H1 (cell line): Measurements from ENCODE around the gene MBD1. TPM values are rescaled to one million over a fixed set of nuclear protein-coding genes. Genes with fewer than 3 reads are reported as not detected.

Experiments
- CTCF ChIA-PET: fragments of 300-600 bp; sonication (Branson Sonifier 250); formaldehyde crosslinking; loops from one replicate; lab custom pipeline; 2021; ENCODE audit not compliant: partially characterized antibody; lab: Charles Lee
- POLR2A ChIA-PET: fragments of 300-600 bp; sonication (Branson Sonifier 250); formaldehyde crosslinking; loops from one replicate; lab custom pipeline; 2021; ENCODE audit warnings: inconsistent platforms; ENCODE audit not compliant: partially characterized antibody; lab: Charles Lee
- DNase-seq, 2 experiments: peaks; one replicate each; pipeline versions ENCODE4 v3.0.0 to v3.0.0-alpha.2; 2010 to 2022; ENCODE audit warnings: low spot score in 2 of 2, low read depth in 1 of 2, mixed read lengths in 1 of 2
- FAIRE-seq: peaks from 2 replicates; lab custom pipeline; 2011; peaks lifted over from hg19 to GRCh38; lab: Jason Lieb, UNC
- H2AFZ ChIP-seq: 2 replicates; pipeline ENCODE4 v1.8.1; 2012; ENCODE audit warnings: low read length, inconsistent platforms
- H2AK5ac ChIP-seq: 2 replicates; pipeline ENCODE4 v1.6.1; 2013; ENCODE audit warnings: low read depth, low read length
- H2BK120ac ChIP-seq: replicated peaks from 2 replicates; pipeline ENCODE3; 2013; ENCODE audit warnings: low read depth, low read length, inconsistent platforms
- H2BK12ac ChIP-seq: 2 replicates; pipeline ENCODE4 v1.6.1; 2013; ENCODE audit warnings: low read depth, low read length
- H2BK15ac ChIP-seq: 2 replicates; pipeline ENCODE4 v1.6.1; 2013; ENCODE audit warnings: low read length
- H2BK20ac ChIP-seq: 2 replicates; pipeline ENCODE4 v1.6.1; 2013; ENCODE audit warnings: low read length
- H2BK5ac ChIP-seq: 2 replicates; pipeline ENCODE4 v1.6.1; 2013; ENCODE audit warnings: low read depth, low read length
- H3K14ac ChIP-seq: 2 replicates; pipeline ENCODE4 v1.6.1; 2013; ENCODE audit warnings: inconsistent platforms; ENCODE audit not compliant: insufficient read length
- H3K18ac ChIP-seq: 2 replicates; pipeline ENCODE4 v1.6.1; 2013; ENCODE audit warnings: low read length; ENCODE audit errors: extremely low read depth
- H3K23ac ChIP-seq: 2 replicates; pipeline ENCODE4 v1.6.1; 2013; ENCODE audit warnings: inconsistent platforms; ENCODE audit not compliant: insufficient read length
- H3K23me2 ChIP-seq: 2 replicates; pipeline ENCODE4 v1.6.1; 2013; ENCODE audit warnings: low read depth, low read length
- H3K27ac ChIP-seq: 2 replicates; pipeline ENCODE4 v1.6.1; 2011; ENCODE audit warnings: low read depth, low read length, inconsistent platforms
- H3K27me3 ChIP-seq, 4 experiments: replicated peaks in 1 of 4; 1 replicate in 1 of 4; 2 replicates in 3 of 4; pipeline versions ENCODE4 v1.6.1 to v1.8.1; 2011 to 2013; ENCODE audit warnings: low read length in 3 of 4, mild to moderate bottlenecking in 3 of 4, inconsistent platforms in 2 of 4, mixed read lengths in 2 of 4, moderate library complexity in 1 of 4; ENCODE audit not compliant: control insufficient read depth in 3 of 4, insufficient read depth in 3 of 4; ENCODE audit errors: extremely low read depth in 1 of 4
- H3K36me3 ChIP-seq, 4 experiments: 2 replicates each; pipeline versions ENCODE4 v1.6.1 to v1.8.1; 2011 to 2013; ENCODE audit warnings: mild to moderate bottlenecking in 4 of 4, low read length in 3 of 4, moderate library complexity in 2 of 4, control low read depth in 1 of 4, inconsistent platforms in 1 of 4; ENCODE audit not compliant: insufficient read depth in 4 of 4, control insufficient read depth in 2 of 4
- H3K4ac ChIP-seq: replicated peaks from 2 replicates; pipeline ENCODE3; 2013; ENCODE audit warnings: low read length, low read depth, mixed read lengths, inconsistent platforms; ENCODE audit not compliant: insufficient read length
- H3K4me1 ChIP-seq, 4 experiments: replicated peaks in 1 of 4; 1 replicate in 1 of 4; 2 replicates in 3 of 4; pipeline versions ENCODE4 v1.6.1 to v1.8.1; 2011 to 2013; ENCODE audit warnings: low read length in 3 of 4, inconsistent platforms in 2 of 4, mixed read lengths in 1 of 4; ENCODE audit not compliant: insufficient read depth in 4 of 4, control insufficient read depth in 3 of 4
- H3K4me2 ChIP-seq, 2 experiments: 2 replicates each; pipeline versions ENCODE4 v1.6.1 to v1.8.1; 2011 to 2013; ENCODE audit warnings: low read depth in 2 of 2, low read length in 2 of 2, control low read depth in 1 of 2, inconsistent platforms in 1 of 2, mild to moderate bottlenecking in 1 of 2; ENCODE audit not compliant: insufficient read depth in 1 of 2
- H3K4me3 ChIP-seq, 4 experiments: fragments of 200-600, 300-600 bp in 1 of 4; sonication (generic), shearing (Covaris generic), sonication (Bioruptor Twin) in 1 of 4; 2 replicates each; pipeline versions ENCODE4 v1.5.1 to v1.8.1; 2011 to 2016; ENCODE audit warnings: low read length in 4 of 4, low read depth in 3 of 4, control low read depth in 2 of 4, inconsistent platforms in 2 of 4, mild to moderate bottlenecking in 2 of 4, mixed read lengths in 1 of 4, moderate library complexity in 1 of 4; ENCODE audit not compliant: insufficient read depth in 2 of 4; ENCODE audit errors: extremely low read depth in 1 of 4
- H3K56ac ChIP-seq: replicated peaks from 2 replicates; pipeline ENCODE3; 2013; ENCODE audit warnings: low read depth, mild to moderate bottlenecking, mixed read lengths, low read length, inconsistent platforms; ENCODE audit not compliant: insufficient read length
- H3K79me1 ChIP-seq: 2 replicates; pipeline ENCODE4 v1.6.1; 2013; ENCODE audit warnings: low read depth, low read length, control low read depth
- H3K79me2 ChIP-seq, 2 experiments: 2 replicates each; pipeline versions ENCODE4 v1.6.1 to v1.8.1; 2012 to 2013; ENCODE audit warnings: low read length in 2 of 2, mild to moderate bottlenecking in 2 of 2, inconsistent platforms in 1 of 2; ENCODE audit not compliant: insufficient read depth in 2 of 2, control insufficient read depth in 1 of 2
- H3K9ac ChIP-seq, 4 experiments: replicated peaks in 1 of 4; 1 replicate in 1 of 4; 2 replicates in 3 of 4; pipeline versions ENCODE4 v1.6.1 to v1.8.1; 2011 to 2013; ENCODE audit warnings: low read depth in 3 of 4, low read length in 3 of 4, control low read depth in 2 of 4, mild to moderate bottlenecking in 2 of 4, moderate library complexity in 2 of 4, inconsistent platforms in 1 of 4; ENCODE audit errors: extremely low read depth in 1 of 4
- H3K9me3 ChIP-seq, 2 experiments: 2 replicates each; pipeline versions ENCODE4 v1.6.1 to v1.8.1; 2012 to 2013; ENCODE audit warnings: mild to moderate bottlenecking in 2 of 2, moderate library complexity in 2 of 2, control low read depth in 1 of 2, inconsistent platforms in 1 of 2, low read depth in 1 of 2, low read length in 1 of 2, mixed read lengths in 1 of 2; ENCODE audit not compliant: insufficient read depth in 2 of 2
- H4K20me1 ChIP-seq, 2 experiments: replicated peaks in 1 of 2; 2 replicates each; pipeline versions ENCODE3 to v1.8.1; 2011 to 2013; ENCODE audit warnings: inconsistent platforms in 2 of 2, low read length in 2 of 2, mild to moderate bottlenecking in 1 of 2; ENCODE audit not compliant: insufficient read depth in 2 of 2, control insufficient read depth in 1 of 2
- H4K5ac ChIP-seq: 2 replicates; pipeline ENCODE4 v1.6.1; 2013; ENCODE audit warnings: low read length, low read depth, mixed read lengths, inconsistent platforms; ENCODE audit not compliant: insufficient read length
- H4K8ac ChIP-seq: 2 replicates; pipeline ENCODE4 v1.8.0; 2013; ENCODE audit warnings: mild to moderate bottlenecking, moderate library complexity, low read length, inconsistent platforms; ENCODE audit not compliant: insufficient read depth; ENCODE audit errors: extremely low read depth
- H4K91ac ChIP-seq: replicated peaks from 2 replicates; pipeline ENCODE3; 2013; ENCODE audit warnings: low read length, mixed read lengths, inconsistent platforms; ENCODE audit not compliant: insufficient read length
- BACH1 ChIP-seq: IDR thresholded peaks from 2 replicates; pipeline ENCODE4 v1.6.1; 2012; ENCODE audit warnings: low read length, improper control_type of control experiment
- BCL11A ChIP-seq, 2 experiments: IDR thresholded peaks; one replicate each; pipeline ENCODE4 v1.6.1; 2011; ENCODE audit warnings: low read depth in 2 of 2, low read length in 2 of 2, mild to moderate bottlenecking in 2 of 2
- PHF8 ChIP-seq: fragments of 200-600 bp; sonication (generic); conservative IDR thresholded peaks from 2 replicates; pipeline ENCODE4 v1.7.1; 2012; ENCODE audit warnings: low read depth, mild to moderate bottlenecking, inconsistent platforms, low read length, moderate library complexity
- POLR2AphosphoS5 ChIP-seq: IDR thresholded peaks from 2 replicates; pipeline ENCODE4 v1.6.1; 2011; ENCODE audit warnings: low read depth, low read length
- RAD21 ChIP-seq, 2 experiments: IDR thresholded peaks in 1 of 2; conservative IDR thresholded peaks in 1 of 2; 2 replicates each; pipeline ENCODE4 v1.6.1; 2011; ENCODE audit warnings: low read depth in 2 of 2, low read length in 2 of 2, improper control_type of control experiment in 1 of 2, inconsistent platforms in 1 of 2, mild to moderate bottlenecking in 1 of 2, moderate library complexity in 1 of 2
- RFX5 ChIP-seq: IDR thresholded peaks from 2 replicates; pipeline ENCODE4 v1.6.1; 2011; ENCODE audit warnings: low read depth, low read length, improper control_type of control experiment, borderline replicate concordance
- SAP30 ChIP-seq: fragments of 300-600 bp; sonication (generic); IDR thresholded peaks from 2 replicates; pipeline ENCODE4 v1.7.1; 2012; ENCODE audit warnings: low read length, moderate library complexity, mild to moderate bottlenecking, inconsistent platforms; ENCODE audit not compliant: insufficient read depth, insufficient replicate concordance
- SIRT6 ChIP-seq: IDR thresholded peaks from one replicate; pipeline ENCODE4 v1.7.1; 2012; ENCODE audit warnings: low read length, inconsistent platforms
- SP2 ChIP-seq: IDR thresholded peaks from 2 replicates; pipeline ENCODE4 v1.6.1; 2012; ENCODE audit warnings: mild to moderate bottlenecking, low read length, inconsistent platforms
- SP4 ChIP-seq: IDR thresholded peaks from 2 replicates; pipeline ENCODE4 v1.6.1; 2012; ENCODE audit warnings: low read length, inconsistent platforms
- YY1 ChIP-seq: IDR thresholded peaks from 2 replicates; pipeline ENCODE4 v1.6.1; 2011; ENCODE audit warnings: low read depth, mild to moderate bottlenecking, low read length
- ZNF274 ChIP-seq: IDR thresholded peaks from 2 replicates; pipeline ENCODE4 v1.7.0; 2012; ENCODE audit warnings: low read length, borderline replicate concordance; ENCODE audit errors: extremely low read depth
- WGBS, 2 experiments: shearing (Covaris generic) in 1 of 2; methylation state at CpG; one replicate each; pipeline versions ENCODE4 v1.1.6 to v1.1.7; 2013 to 2015; ENCODE audit warnings: low lambda C conversion rate in 2 of 2, mixed read lengths in 2 of 2, inconsistent platforms in 1 of 2, low coverage in 1 of 2, missing lambda C conversion rate in 1 of 2; ENCODE audit not compliant: insufficient replicate concordance in 2 of 2, insufficient coverage in 1 of 2, insufficient read length in 1 of 2; ENCODE audit errors: extremely low coverage in 1 of 2, missing lambda C conversion rate in 1 of 2; 5-methylcytosine and 5-hydroxymethylcytosine counted together
- polyA plus RNA-seq, 7 experiments: library from polyadenylated mRNA; depleted of rRNA in 3 of 7; stranded (reverse) in 5 of 7; unstranded in 2 of 7; fragments of >200 nt in 5 of 7; fragments of 200-250 nt in 2 of 7; gene quantifications; 1 replicate in 5 of 7; 2 replicates in 1 of 7; 4 replicates in 1 of 7; pipeline versions ENCODE4 v1.2.1 to v1.2.3, GENCODE V29; 2011 to 2013; ENCODE audit warnings: missing spikeins in 2 of 7, mixed read lengths in 2 of 7
- total RNA-seq: library from RNA; stranded (reverse); fragmentation: NEBNext Ultra II Directional; extraction: Animal tissue kit (Norgen Biotek cat#: 25700); gene quantifications from 2 replicates; pipeline ENCODE4 v1.2.1, GENCODE V29; 2021

MBD1 gene
- total and polyA plus RNA-seq, 2 of the 8 experiments (the other 6 are each of a cell fraction or from before 2014, with no cell fraction given): 32.2 to 41.6 TPM

- Histone ChIP-seq H3K9ac (no peak overlapping the region), H3K23ac (no peak overlapping the region), H3K4me1 (peaks cover 0 to 3% (median 0%) of the 10 kb centered on the region in 4 experiments; a peak in 3 of 7 replicates), H3K4me2 (no peak overlapping the region), H4K91ac (no peak overlapping the region), H3K18ac (no peak overlapping the region), H2AFZ (no peak overlapping the region), H2BK5ac (no peak overlapping the region), H4K20me1 (peaks cover 3 to 15% of the 10 kb centered on the region in 2 experiments), H2BK12ac (no peak overlapping the region), H2BK20ac (no peak overlapping the region), H3K56ac (no peak overlapping the region), H3K4me3 (no peak overlapping the region), H4K8ac (no peak overlapping the region), H4K5ac (no peak overlapping the region), H2BK15ac (no peak overlapping the region), H3K79me1 (peaks cover 4% of the 10 kb centered on the region; the same call in 1 of the 2 replicates), H3K27ac (no peak overlapping the region), H3K36me3 (peaks cover 27 to 51% (median 43%) of the 10 kb centered on the region in 4 experiments), H2AK5ac (no peak overlapping the region), H3K4ac (no peak overlapping the region), H3K79me2 (peaks cover 0 to 19% of the 10 kb centered on the region in 2 experiments; a peak in 2 of 4 replicates), H3K27me3 (no peaks in the 10 kb centered on the region), H2BK120ac (no peak overlapping the region), H3K9me3 (no peaks in the 10 kb centered on the region; a peak in 1 of 4 replicates), H3K23me2 (peaks cover 1% of the 10 kb centered on the region; the same call in 1 of the 2 replicates), H3K14ac (no peak overlapping the region)
- WGBS, 2 experiments: 93% methylated on average over 19 of the region's 19 CpGs; no CpG with 5 or more reads in 1 of the 2 experiments
- no peak for DNase-seq
- ChIA-PET CTCF (interaction anchor here (2.0 to 2.3 kb wide), 2 partner anchors 57 to 82 kb away, joined by 5 to 6 read pairs; no protein-coding TSS in a partner anchor), POLR2A (interaction anchor here (1.8 kb wide), 1 partner anchor 99 kb away, joined by 4 read pairs; the partner anchor contains the start of gene SKA1)
- no peak for FAIRE-seq
- TF ChIP-seq SAP30 (no peak), BACH1 (no peak), PHF8 (no peak), POLR2AphosphoS5 (no peak), RFX5 (no peak), ZNF274 (no peak), SIRT6 (no peak), SP4 (no peak), SP2 (no peak), YY1 (no peak), BCL11A (IDR thresholded peaks at IDR 0.05; ENCODE audit: low read depth in 2 of 2, low read length in 2 of 2) (no peak), RAD21 (IDR thresholded peaks at IDR 0.05 in 1 of 2, conservative IDR thresholded peaks at IDR 0.05 in 1 of 2; ENCODE audit: low read depth in 2 of 2, low read length in 2 of 2) (no peak)
Observed at GRCh38 chr18:50275503-50276036, 5.8 kb downstream of the MBD1 start.
